HCT116 (cell line): ENCODE data around the gene FLNB. TPM values are rescaled to one million over a fixed set of nuclear protein-coding genes. Genes with fewer than 3 reads are reported as not detected.

Experiments
- ATAC-seq: fragments of 200-7000 bp; cut with Tn5 transposase; 2 replicates; pipeline ENCODE4 v1.9.1; 2020; ENCODE audit warnings: mild to moderate bottlenecking, moderate library complexity
- BruUV-seq: library from RNA; stranded (reverse); fragments of 400-500 nt; replicated peaks from 2 replicates; lab custom pipeline; 2021; lab: Mats Ljungman, UMichigan
- CTCF ChIA-PET: fragments of 300-600 bp; sonication (Branson Sonifier 250); formaldehyde crosslinking; loops from one replicate; lab custom pipeline; 2021; ENCODE audit warnings: antibody characterized with exemption; lab: Charles Lee
- POLR2A ChIA-PET: fragments of 300-600, 350-600 bp; sonication (Branson Sonifier 250); formaldehyde crosslinking; loops from one replicate; lab custom pipeline; 2021; ENCODE audit warnings: antibody characterized with exemption; lab: Charles Lee
- RAD21 ChIA-PET, 2 experiments: fragments of 300-600 bp; sonication (Branson Sonifier 250); formaldehyde crosslinking; loops; one replicate each; lab custom pipeline; 2023; ENCODE audit warnings: low total read pairs in 2 of 2; ENCODE audit not compliant: uncharacterized antibody in 2 of 2, unreplicated experiment in 2 of 2, low non-redundant PET in 1 of 2; lab: Charles Lee
- DNase-seq: peaks from one replicate; pipeline ENCODE4 v3.0.0-alpha.2; 2010; ENCODE audit warnings: low read depth, low spot score
- H2AFZ ChIP-seq: fragments of 200-600 bp; shearing (Covaris generic), sonication (generic); 2 replicates; pipeline ENCODE4 v1.6.1; 2017; ENCODE audit warnings: low read depth, mixed run types, mixed read lengths, antibody characterized with exemption, low read length; ENCODE audit not compliant: poor library complexity, severe bottlenecking
- H3K27ac ChIP-seq: 2 replicates; pipeline ENCODE4 v1.5.1; 2012; ENCODE audit warnings: low read depth, low read length
- H3K27me3 ChIP-seq: fragments of 200-600 bp; sonication (generic); 2 replicates; pipeline ENCODE4 v1.6.1; 2016; ENCODE audit warnings: mixed run types, low read length, mixed read lengths; ENCODE audit not compliant: insufficient read depth
- H3K36me3 ChIP-seq, 2 experiments: fragments of 200-500 bp in 1 of 2; fragments of 200-600 bp in 1 of 2; sonication (Bioruptor generic) in 1 of 2; sonication (generic) in 1 of 2; 2 replicates each; pipeline versions ENCODE4 v1.5.1 to v1.6.1; 2014 to 2016; ENCODE audit warnings: low read length in 2 of 2, inconsistent platforms in 1 of 2, mixed read lengths in 1 of 2, mixed run types in 1 of 2; ENCODE audit not compliant: insufficient read depth in 2 of 2, control insufficient read depth in 1 of 2
- H3K4me1 ChIP-seq, 2 experiments: fragments of 200-600 bp in 1 of 2; sonication (generic) in 1 of 2; 2 replicates each; pipeline versions ENCODE4 v1.5.1 to v1.6.1; 2012 to 2017; ENCODE audit warnings: low read length in 2 of 2, inconsistent platforms in 1 of 2, mild to moderate bottlenecking in 1 of 2, mixed read lengths in 1 of 2, mixed run types in 1 of 2, moderate library complexity in 1 of 2; ENCODE audit not compliant: insufficient read depth in 2 of 2, control insufficient read depth in 1 of 2
- H3K4me2 ChIP-seq: fragments of 200-600 bp; sonication (generic); 2 replicates; pipeline ENCODE4 v1.6.1; 2017; ENCODE audit warnings: mixed run types, low read length, mixed read lengths
- H3K4me3 ChIP-seq, 2 experiments: fragments of 200-600 bp in 1 of 2; sonication (generic) in 1 of 2; replicated peaks in 1 of 2; 2 replicates each; pipeline ENCODE4 v1.5.1; 2011 to 2016; ENCODE audit warnings: low read length in 2 of 2, control low read depth in 1 of 2, low read depth in 1 of 2, mild to moderate bottlenecking in 1 of 2, mixed read lengths in 1 of 2, mixed run types in 1 of 2
- H3K79me2 ChIP-seq: fragments of 200-600 bp; sonication (generic); 2 replicates; pipeline ENCODE4 v1.6.1; 2017; ENCODE audit warnings: mild to moderate bottlenecking, mixed run types, low read length, moderate library complexity, mixed read lengths; ENCODE audit not compliant: insufficient read depth
- H3K9ac ChIP-seq: fragments of 200-600 bp; sonication (generic); 2 replicates; pipeline ENCODE4 v1.6.1; 2016; ENCODE audit warnings: low read length, mixed read lengths
- H3K9me2 ChIP-seq: fragments of 200-600 bp; sonication (generic), shearing (Covaris generic); 2 replicates; pipeline ENCODE4 v1.6.1; 2017; ENCODE audit warnings: mixed run types, mild to moderate bottlenecking, moderate library complexity; ENCODE audit not compliant: insufficient read depth
- H3K9me3 ChIP-seq, 2 experiments: fragments of 200-500 bp in 1 of 2; fragments of 200-600 bp in 1 of 2; sonication (Bioruptor generic) in 1 of 2; sonication (generic) in 1 of 2; 2 replicates each; pipeline ENCODE4 v1.6.1; 2014 to 2017; ENCODE audit warnings: low read length in 2 of 2, mixed read lengths in 2 of 2, inconsistent platforms in 1 of 2, low read depth in 1 of 2, mild to moderate bottlenecking in 1 of 2, mixed run types in 1 of 2, moderate library complexity in 1 of 2; ENCODE audit not compliant: control insufficient read depth in 1 of 2, insufficient read depth in 1 of 2
- H4K20me1 ChIP-seq: fragments of 200-600 bp; sonication (generic), shearing (Covaris generic); 2 replicates; pipeline ENCODE4 v1.6.1; 2017; ENCODE audit warnings: mixed run types, mild to moderate bottlenecking, moderate library complexity; ENCODE audit not compliant: insufficient read depth
- CEBPB ChIP-seq: IDR thresholded peaks from 2 replicates; pipeline ENCODE4 v1.6.1; 2012; ENCODE audit warnings: low read depth
- EZH2 ChIP-seq: fragments of 200-600 bp; sonication (generic); IDR thresholded peaks from 2 replicates; pipeline ENCODE4 v1.6.1; 2017; ENCODE audit warnings: antibody characterized with exemption, mixed run types
- FOSL1 ChIP-seq: IDR thresholded peaks from 2 replicates; pipeline ENCODE4 v1.6.1; 2012; ENCODE audit warnings: low read depth
- POLR2A ChIP-seq: IDR thresholded peaks from 2 replicates; pipeline ENCODE4 v1.7.0; 2011; ENCODE audit warnings: borderline replicate concordance; ENCODE audit not compliant: insufficient read depth, insufficient read length; ENCODE audit errors: extremely low read depth
- RAD21 ChIP-seq: IDR thresholded peaks from 2 replicates; pipeline ENCODE4 v1.6.1; 2012; ENCODE audit warnings: low read depth, mild to moderate bottlenecking
- TCF7L2 ChIP-seq: IDR thresholded peaks from 2 replicates; pipeline ENCODE4 v1.7.0; 2011; ENCODE audit warnings: borderline replicate concordance, inconsistent platforms; ENCODE audit not compliant: insufficient read depth, insufficient read length; ENCODE audit errors: extremely low read depth
- ZFX ChIP-seq: fragments of 450-650 bp; IDR thresholded peaks from 2 replicates; pipeline ENCODE4 v1.6.1; 2017
- ZNF274 ChIP-seq: fragments of 200-500 bp; sonication (Bioruptor generic); IDR thresholded peaks from 2 replicates; pipeline ENCODE4 v1.6.1; 2014; ENCODE audit warnings: mild to moderate bottlenecking, low read depth, low read length, inconsistent platforms
- intact Hi-C: fragments of 100-400 bp; cut with micrococcal nuclease; formaldehyde crosslinking; loops from 2 replicates; pipeline ENCODE4 v1.10.0; 2022
- total RNA-seq: library from RNA; stranded (reverse); gene quantifications from one replicate; pipeline ENCODE4 v1.2.1, GENCODE V29; 2021; ENCODE audit not compliant: unreplicated experiment
- TF ChIP-seq, protein P1 (sequence below): IDR thresholded peaks from 2 replicates; pipeline ENCODE4 v1.6.1; 2011; ENCODE audit warnings: mild to moderate bottlenecking, low read length, moderate library complexity; ENCODE audit not compliant: insufficient replicate concordance; ENCODE audit errors: extremely low read depth
- TF ChIP-seq, protein P2 (sequence below): IDR thresholded peaks from 2 replicates; pipeline ENCODE4 v1.6.1; 2012; ENCODE audit warnings: low read depth
- TF ChIP-seq, protein P3 (sequence below): IDR thresholded peaks from 2 replicates; pipeline ENCODE4 v1.6.1; 2012

The FLNB gene
- total RNA-seq, 1 experiment from 2014 or later = 116 TPM

DNA sequence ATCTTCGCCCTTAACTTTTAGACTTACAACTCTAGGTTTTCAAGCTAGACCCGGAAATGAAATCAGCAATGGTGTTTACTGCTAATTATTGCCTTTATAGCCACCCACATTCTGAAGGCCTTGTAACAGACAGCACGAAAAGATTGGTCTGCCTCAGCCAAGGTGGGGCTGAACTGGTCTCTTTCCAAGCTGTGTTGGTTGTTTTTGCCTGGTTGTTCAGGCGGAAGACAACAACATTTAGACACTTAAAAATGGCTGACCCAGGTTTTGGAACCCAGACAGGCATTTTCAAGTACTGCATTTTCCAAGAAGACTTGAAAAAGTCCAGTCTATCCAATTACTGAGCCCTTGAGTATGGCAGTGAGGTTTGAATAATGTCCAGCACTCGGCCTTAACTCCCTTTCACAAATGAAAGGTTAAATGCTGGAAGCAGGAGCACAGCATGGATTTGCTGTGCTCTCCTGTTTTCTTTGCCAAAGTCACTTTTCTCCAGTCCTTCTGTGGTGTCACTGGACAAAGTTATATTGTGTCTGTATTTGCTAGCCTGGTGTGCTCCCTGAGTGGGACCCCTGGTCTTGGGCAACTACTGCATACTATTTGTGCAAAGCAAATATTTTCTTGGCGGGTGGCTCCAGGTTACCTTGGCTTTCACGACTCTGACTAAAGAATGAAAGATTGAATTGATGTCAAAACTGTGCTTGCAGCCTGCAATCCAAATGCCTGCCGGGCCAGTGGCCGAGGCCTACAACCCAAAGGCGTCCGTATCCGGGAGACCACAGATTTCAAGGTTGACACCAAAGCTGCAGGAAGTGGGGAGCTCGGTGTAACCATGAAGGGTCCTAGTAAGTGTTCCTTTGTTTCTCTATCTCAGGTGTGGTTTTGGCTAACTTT, 93.5 kb downstream of the FLNB start:
- Histone ChIP-seq H3K4me3 (no peak overlapping the region), H3K9me3 (no peaks in the 10 kb centered on the region), H3K4me2 (no peak overlapping the region), H3K36me3 (peaks cover 12 to 35% of the 10 kb centered on the region in 2 experiments; a peak in 3 of 4 replicates), H2AFZ (no peak overlapping the region), H3K4me1 (no peaks in the 10 kb centered on the region), H3K79me2 (no peaks in the 10 kb centered on the region), H3K9ac (no peak overlapping the region), H3K27me3 (no peaks in the 10 kb centered on the region), H3K27ac (no peak overlapping the region), H4K20me1 (no peaks in the 10 kb centered on the region), H3K9me2 (no peaks in the 10 kb centered on the region)
- ChIA-PET POLR2A (no interaction called here), CTCF (no interaction called here), RAD21 (no interaction called here)
- DNase-seq (no peak), ATAC-seq (no peak)
- intact Hi-C loops = no loop called here
- BruUV-seq = no TSS peak
- TF ChIP-seq, protein P1, sequence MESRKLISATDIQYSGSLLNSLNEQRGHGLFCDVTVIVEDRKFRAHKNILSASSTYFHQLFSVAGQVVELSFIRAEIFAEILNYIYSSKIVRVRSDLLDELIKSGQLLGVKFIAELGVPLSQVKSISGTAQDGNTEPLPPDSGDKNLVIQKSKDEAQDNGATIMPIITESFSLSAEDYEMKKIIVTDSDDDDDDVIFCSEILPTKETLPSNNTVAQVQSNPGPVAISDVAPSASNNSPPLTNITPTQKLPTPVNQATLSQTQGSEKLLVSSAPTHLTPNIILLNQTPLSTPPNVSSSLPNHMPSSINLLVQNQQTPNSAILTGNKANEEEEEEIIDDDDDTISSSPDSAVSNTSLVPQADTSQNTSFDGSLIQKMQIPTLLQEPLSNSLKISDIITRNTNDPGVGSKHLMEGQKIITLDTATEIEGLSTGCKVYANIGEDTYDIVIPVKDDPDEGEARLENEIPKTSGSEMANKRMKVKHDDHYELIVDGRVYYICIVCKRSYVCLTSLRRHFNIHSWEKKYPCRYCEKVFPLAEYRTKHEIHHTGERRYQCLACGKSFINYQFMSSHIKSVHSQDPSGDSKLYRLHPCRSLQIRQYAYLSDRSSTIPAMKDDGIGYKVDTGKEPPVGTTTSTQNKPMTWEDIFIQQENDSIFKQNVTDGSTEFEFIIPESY = no peak
- TF ChIP-seq ZFX (no peak), CEBPB (no peak), POLR2A (no peak), FOSL1 (no peak), EZH2 (no peak), RAD21 (no peak), ZNF274 (no peak), TCF7L2 (no peak)
- TF ChIP-seq, protein P2, sequence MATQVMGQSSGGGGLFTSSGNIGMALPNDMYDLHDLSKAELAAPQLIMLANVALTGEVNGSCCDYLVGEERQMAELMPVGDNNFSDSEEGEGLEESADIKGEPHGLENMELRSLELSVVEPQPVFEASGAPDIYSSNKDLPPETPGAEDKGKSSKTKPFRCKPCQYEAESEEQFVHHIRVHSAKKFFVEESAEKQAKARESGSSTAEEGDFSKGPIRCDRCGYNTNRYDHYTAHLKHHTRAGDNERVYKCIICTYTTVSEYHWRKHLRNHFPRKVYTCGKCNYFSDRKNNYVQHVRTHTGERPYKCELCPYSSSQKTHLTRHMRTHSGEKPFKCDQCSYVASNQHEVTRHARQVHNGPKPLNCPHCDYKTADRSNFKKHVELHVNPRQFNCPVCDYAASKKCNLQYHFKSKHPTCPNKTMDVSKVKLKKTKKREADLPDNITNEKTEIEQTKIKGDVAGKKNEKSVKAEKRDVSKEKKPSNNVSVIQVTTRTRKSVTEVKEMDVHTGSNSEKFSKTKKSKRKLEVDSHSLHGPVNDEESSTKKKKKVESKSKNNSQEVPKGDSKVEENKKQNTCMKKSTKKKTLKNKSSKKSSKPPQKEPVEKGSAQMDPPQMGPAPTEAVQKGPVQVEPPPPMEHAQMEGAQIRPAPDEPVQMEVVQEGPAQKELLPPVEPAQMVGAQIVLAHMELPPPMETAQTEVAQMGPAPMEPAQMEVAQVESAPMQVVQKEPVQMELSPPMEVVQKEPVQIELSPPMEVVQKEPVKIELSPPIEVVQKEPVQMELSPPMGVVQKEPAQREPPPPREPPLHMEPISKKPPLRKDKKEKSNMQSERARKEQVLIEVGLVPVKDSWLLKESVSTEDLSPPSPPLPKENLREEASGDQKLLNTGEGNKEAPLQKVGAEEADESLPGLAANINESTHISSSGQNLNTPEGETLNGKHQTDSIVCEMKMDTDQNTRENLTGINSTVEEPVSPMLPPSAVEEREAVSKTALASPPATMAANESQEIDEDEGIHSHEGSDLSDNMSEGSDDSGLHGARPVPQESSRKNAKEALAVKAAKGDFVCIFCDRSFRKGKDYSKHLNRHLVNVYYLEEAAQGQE = no peak
- TF ChIP-seq, protein P3, sequence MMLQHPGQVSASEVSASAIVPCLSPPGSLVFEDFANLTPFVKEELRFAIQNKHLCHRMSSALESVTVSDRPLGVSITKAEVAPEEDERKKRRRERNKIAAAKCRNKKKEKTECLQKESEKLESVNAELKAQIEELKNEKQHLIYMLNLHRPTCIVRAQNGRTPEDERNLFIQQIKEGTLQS = no peak
